ENCODE results near the gene MACROD2. TPM values are rescaled to one million over a fixed set of nuclear protein-coding genes. Genes with fewer than 3 reads are reported as not detected.

The MACROD2 gene
- total and polyA plus RNA-seq, 4 donors: 0.66 to 10.5 (median 3.3) TPM

DNA sequence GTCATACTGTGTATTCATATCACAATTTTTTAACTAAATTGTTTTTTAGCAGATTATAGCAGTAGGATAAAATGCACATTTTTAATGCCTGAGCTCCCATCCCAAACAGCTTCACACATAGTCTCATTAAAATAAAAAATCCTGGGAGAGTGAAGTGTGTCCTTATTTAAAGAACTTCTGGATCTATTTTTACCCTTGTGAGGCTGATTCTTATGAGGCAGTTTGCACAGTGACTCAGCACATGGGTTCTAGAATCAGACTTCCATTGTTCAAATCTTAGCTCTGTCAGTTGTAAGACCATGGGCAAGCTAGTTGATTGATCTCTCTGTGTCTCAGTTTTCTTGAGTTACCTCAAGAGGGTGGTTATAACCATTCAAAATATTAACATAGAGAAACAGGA lies 72.3 kb downstream of the MACROD2 start:
- Histone ChIP-seq H3K27me3 (ENCODE audit: control insufficient read depth in 4 of 4, insufficient read depth in 4 of 4, low read length in 3 of 4) (no peaks in the 10 kb centered on the region), H3K36me3 (ENCODE audit: control insufficient read depth in 4 of 4, insufficient read depth in 3 of 4, low read depth in 1 of 4, low read length in 3 of 4) (no peaks in the 10 kb centered on the region), H3K4me3 (ENCODE audit: low read depth in 1 of 3, low read length in 3 of 3) (no peak overlapping the region), H3K9ac (ENCODE audit: low read depth in 1 of 2, low read length in 2 of 2) (no peak overlapping the region), H3K9me3 (ENCODE audit: control insufficient read depth in 4 of 4, low read length in 3 of 4) (no peaks in the 10 kb centered on the region), H3K4me1 (ENCODE audit: control insufficient read depth in 4 of 4, insufficient read depth in 4 of 4, low read length in 3 of 4) (peaks cover 2 to 19% (median 6%) of the 10 kb centered on the region in 4 donors), H3K27ac (ENCODE audit: low read depth in 1 of 2, low read length in 2 of 2) (no peak overlapping the region)
- TF ChIP-seq YY1 (IDR thresholded peaks at IDR 0.05): no peak
- no peak for TF ChIP-seq RAD21 (IDR thresholded peaks at IDR 0.05)
- TF ChIP-seq HNF4G (IDR thresholded peaks at IDR 0.05): no peak
- DNase-seq (ENCODE audit: low spot score): no peak

DNA sequence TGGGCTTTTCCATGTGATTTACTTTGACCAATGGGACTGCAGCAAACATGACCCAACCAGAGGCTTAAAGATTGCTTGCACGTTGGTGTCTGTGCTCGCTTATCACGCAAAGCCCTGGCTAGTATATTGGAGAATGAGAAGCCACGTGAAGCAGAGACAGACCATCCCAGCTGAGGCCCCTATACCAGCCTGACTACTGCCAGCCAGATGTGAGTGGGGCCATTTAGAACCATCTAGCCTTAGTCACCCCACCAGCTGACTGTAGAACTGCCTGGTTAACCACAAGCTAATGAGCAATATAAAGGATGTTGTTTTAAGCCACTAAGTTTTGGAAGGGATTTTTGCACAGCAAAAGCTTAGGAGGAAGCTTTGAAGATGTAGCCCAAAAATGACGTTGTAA lies 74.5 kb downstream of the MACROD2 start:
- H3K4me3 ChIP-seq (ENCODE audit: low read depth in 1 of 3, low read length in 3 of 3): no peak overlapping the region
- no peak for DNase-seq (ENCODE audit: low spot score)
- no peak overlapping the region for H3K9ac ChIP-seq (ENCODE audit: low read depth in 1 of 2, low read length in 2 of 2)
- H3K27me3 ChIP-seq (ENCODE audit: control insufficient read depth in 4 of 4, insufficient read depth in 4 of 4, low read length in 3 of 4): no peaks in the 10 kb centered on the region
- no peaks in the 10 kb centered on the region for H3K36me3 ChIP-seq (ENCODE audit: control insufficient read depth in 4 of 4, insufficient read depth in 3 of 4, low read depth in 1 of 4, low read length in 3 of 4)
- TF ChIP-seq, protein P1, sequence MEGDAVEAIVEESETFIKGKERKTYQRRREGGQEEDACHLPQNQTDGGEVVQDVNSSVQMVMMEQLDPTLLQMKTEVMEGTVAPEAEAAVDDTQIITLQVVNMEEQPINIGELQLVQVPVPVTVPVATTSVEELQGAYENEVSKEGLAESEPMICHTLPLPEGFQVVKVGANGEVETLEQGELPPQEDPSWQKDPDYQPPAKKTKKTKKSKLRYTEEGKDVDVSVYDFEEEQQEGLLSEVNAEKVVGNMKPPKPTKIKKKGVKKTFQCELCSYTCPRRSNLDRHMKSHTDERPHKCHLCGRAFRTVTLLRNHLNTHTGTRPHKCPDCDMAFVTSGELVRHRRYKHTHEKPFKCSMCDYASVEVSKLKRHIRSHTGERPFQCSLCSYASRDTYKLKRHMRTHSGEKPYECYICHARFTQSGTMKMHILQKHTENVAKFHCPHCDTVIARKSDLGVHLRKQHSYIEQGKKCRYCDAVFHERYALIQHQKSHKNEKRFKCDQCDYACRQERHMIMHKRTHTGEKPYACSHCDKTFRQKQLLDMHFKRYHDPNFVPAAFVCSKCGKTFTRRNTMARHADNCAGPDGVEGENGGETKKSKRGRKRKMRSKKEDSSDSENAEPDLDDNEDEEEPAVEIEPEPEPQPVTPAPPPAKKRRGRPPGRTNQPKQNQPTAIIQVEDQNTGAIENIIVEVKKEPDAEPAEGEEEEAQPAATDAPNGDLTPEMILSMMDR (IDR thresholded peaks at IDR 0.05; ENCODE audit: low read depth, low read length, missing input control): no peak
- TF ChIP-seq SP1 (IDR thresholded peaks at IDR 0.05) (no peak), RXRA (IDR thresholded peaks at IDR 0.05) (no peak), FOXA1 (IDR thresholded peaks at IDR 0.05) (no peak), TAF1 (conservative IDR thresholded peaks at IDR 0.05) (no peak), GABPA (IDR thresholded peaks at IDR 0.05 in 1 of 2, conservative IDR thresholded peaks at IDR 0.05 in 1 of 2) (no peak), JUND (IDR thresholded peaks at IDR 0.05) (no peak), FOXA2 (IDR thresholded peaks at IDR 0.05) (no peak), HNF4G (IDR thresholded peaks at IDR 0.05) (no peak), HNF4A (conservative IDR thresholded peaks at IDR 0.05) (no peak), YY1 (IDR thresholded peaks at IDR 0.05) (no peak), RAD21 (IDR thresholded peaks at IDR 0.05) (no peak)
- TF ChIP-seq, protein P2, sequence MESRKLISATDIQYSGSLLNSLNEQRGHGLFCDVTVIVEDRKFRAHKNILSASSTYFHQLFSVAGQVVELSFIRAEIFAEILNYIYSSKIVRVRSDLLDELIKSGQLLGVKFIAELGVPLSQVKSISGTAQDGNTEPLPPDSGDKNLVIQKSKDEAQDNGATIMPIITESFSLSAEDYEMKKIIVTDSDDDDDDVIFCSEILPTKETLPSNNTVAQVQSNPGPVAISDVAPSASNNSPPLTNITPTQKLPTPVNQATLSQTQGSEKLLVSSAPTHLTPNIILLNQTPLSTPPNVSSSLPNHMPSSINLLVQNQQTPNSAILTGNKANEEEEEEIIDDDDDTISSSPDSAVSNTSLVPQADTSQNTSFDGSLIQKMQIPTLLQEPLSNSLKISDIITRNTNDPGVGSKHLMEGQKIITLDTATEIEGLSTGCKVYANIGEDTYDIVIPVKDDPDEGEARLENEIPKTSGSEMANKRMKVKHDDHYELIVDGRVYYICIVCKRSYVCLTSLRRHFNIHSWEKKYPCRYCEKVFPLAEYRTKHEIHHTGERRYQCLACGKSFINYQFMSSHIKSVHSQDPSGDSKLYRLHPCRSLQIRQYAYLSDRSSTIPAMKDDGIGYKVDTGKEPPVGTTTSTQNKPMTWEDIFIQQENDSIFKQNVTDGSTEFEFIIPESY (IDR thresholded peaks at IDR 0.05): no peak
- TF ChIP-seq, protein P3, sequence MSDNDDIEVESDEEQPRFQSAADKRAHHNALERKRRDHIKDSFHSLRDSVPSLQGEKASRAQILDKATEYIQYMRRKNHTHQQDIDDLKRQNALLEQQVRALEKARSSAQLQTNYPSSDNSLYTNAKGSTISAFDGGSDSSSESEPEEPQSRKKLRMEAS (IDR thresholded peaks at IDR 0.05): no peak
- TF ChIP-seq, protein P4, sequence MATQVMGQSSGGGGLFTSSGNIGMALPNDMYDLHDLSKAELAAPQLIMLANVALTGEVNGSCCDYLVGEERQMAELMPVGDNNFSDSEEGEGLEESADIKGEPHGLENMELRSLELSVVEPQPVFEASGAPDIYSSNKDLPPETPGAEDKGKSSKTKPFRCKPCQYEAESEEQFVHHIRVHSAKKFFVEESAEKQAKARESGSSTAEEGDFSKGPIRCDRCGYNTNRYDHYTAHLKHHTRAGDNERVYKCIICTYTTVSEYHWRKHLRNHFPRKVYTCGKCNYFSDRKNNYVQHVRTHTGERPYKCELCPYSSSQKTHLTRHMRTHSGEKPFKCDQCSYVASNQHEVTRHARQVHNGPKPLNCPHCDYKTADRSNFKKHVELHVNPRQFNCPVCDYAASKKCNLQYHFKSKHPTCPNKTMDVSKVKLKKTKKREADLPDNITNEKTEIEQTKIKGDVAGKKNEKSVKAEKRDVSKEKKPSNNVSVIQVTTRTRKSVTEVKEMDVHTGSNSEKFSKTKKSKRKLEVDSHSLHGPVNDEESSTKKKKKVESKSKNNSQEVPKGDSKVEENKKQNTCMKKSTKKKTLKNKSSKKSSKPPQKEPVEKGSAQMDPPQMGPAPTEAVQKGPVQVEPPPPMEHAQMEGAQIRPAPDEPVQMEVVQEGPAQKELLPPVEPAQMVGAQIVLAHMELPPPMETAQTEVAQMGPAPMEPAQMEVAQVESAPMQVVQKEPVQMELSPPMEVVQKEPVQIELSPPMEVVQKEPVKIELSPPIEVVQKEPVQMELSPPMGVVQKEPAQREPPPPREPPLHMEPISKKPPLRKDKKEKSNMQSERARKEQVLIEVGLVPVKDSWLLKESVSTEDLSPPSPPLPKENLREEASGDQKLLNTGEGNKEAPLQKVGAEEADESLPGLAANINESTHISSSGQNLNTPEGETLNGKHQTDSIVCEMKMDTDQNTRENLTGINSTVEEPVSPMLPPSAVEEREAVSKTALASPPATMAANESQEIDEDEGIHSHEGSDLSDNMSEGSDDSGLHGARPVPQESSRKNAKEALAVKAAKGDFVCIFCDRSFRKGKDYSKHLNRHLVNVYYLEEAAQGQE (IDR thresholded peaks at IDR 0.05): no peak
- TF ChIP-seq, protein P5, sequence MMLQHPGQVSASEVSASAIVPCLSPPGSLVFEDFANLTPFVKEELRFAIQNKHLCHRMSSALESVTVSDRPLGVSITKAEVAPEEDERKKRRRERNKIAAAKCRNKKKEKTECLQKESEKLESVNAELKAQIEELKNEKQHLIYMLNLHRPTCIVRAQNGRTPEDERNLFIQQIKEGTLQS (IDR thresholded peaks at IDR 0.05): no peak
- WGBS: 88% methylated on average over 5 of the region's 5 CpGs
- H3K9me3 ChIP-seq (ENCODE audit: control insufficient read depth in 4 of 4, low read length in 3 of 4): no peaks in the 10 kb centered on the region
- peaks cover 2 to 18% (median 6%) of the 10 kb centered on the region in 4 donors for H3K4me1 ChIP-seq (ENCODE audit: control insufficient read depth in 4 of 4, insufficient read depth in 4 of 4, low read length in 3 of 4)
- H3K27ac ChIP-seq (ENCODE audit: low read depth in 1 of 2, low read length in 2 of 2): no peak overlapping the region

Measured in liver (tissue), 9 donors.